ENCODE results near the gene SRGAP2C.
"Not testable (repeated sequence)": the region's sequence is repeated elsewhere in the genome, so short reads cannot be mapped to it uniquely, and the experiment has no call there.

DNA sequence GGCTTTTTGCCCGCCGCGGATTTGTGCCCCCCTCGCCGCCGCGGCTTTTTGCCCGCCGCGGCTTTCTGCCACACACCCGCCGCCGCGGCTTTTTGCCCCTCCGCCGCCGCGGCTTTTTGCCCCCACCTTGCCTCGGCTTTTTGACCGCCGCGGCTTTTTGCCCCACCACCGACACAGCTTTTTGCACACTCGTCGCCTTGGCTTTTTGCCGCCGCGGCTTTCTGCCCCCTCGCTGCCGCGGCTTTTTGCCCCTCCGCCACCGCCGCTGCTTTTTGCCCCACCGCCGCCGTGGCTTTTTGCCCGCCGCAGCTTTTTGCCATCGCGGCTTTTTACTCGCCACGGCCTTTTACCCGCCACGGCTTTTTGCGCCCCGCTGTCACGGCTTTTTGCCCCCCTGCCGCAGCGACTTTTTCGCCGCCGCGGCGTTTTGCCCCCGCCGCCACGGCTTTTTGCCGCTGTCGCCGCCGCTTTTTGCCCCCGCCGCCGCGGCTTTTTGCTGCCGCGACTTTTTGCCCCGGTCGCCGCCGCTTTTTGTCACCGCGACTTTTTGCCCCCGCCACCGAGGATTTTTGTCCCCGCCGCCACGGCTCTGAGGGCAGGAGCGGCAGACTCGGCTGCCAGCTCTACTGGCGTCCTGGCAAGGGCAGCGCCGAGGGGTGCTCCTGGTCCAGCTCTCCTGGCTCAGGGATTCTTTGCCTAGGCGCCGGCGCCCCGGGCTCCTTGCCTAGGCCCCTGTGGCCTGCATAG lies 211.7 kb downstream of the SRGAP2C start:
- TF ChIP-seq, protein P1, sequence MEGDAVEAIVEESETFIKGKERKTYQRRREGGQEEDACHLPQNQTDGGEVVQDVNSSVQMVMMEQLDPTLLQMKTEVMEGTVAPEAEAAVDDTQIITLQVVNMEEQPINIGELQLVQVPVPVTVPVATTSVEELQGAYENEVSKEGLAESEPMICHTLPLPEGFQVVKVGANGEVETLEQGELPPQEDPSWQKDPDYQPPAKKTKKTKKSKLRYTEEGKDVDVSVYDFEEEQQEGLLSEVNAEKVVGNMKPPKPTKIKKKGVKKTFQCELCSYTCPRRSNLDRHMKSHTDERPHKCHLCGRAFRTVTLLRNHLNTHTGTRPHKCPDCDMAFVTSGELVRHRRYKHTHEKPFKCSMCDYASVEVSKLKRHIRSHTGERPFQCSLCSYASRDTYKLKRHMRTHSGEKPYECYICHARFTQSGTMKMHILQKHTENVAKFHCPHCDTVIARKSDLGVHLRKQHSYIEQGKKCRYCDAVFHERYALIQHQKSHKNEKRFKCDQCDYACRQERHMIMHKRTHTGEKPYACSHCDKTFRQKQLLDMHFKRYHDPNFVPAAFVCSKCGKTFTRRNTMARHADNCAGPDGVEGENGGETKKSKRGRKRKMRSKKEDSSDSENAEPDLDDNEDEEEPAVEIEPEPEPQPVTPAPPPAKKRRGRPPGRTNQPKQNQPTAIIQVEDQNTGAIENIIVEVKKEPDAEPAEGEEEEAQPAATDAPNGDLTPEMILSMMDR (IDR thresholded peaks at IDR 0.05): peak in 1 of 12 donors; percentile 15
- TF ChIP-seq POLR2A (IDR thresholded peaks at IDR 0.05): not testable (repeated sequence)
